Body of pancreas (tissue), 4 donors: ENCODE results near the gene NKD1. TPM values are rescaled to one million over a fixed set of nuclear protein-coding genes. Genes with fewer than 3 reads are reported as not detected.

ENCODE experiments used
- ATAC-seq: fragments of 150-250 bp; one replicate; pipeline ENCODE4 v1.9.1; 2016
- DNase-seq, 4 donors: peaks; one replicate each; pipeline ENCODE4 v3.0.0-alpha.2; 2019
- H3K27ac ChIP-seq, 4 donors: fragments of 200-600 bp; sonication (generic); 1 replicate in 3 of 4; 2 replicates in 1 of 4; pipeline versions ENCODE4 v1.5.1 to v1.6.1; 2016 to 2019; ENCODE audit warnings: mild to moderate bottlenecking in 1 of 4, mixed read lengths in 1 of 4, moderate library complexity in 1 of 4
- H3K27me3 ChIP-seq, 2 donors: fragments of 200-600 bp; sonication (generic); one replicate each; pipeline ENCODE4 v1.6.0; 2016; ENCODE audit warnings: mild to moderate bottlenecking in 1 of 2
- H3K36me3 ChIP-seq, 2 donors: fragments of 200-600 bp; sonication (generic); replicated peaks in 1 of 2; 2 replicates each; pipeline ENCODE4 v1.5.1; 2016; ENCODE audit warnings: low read depth in 2 of 2; ENCODE audit not compliant: insufficient read depth in 1 of 2
- H3K4me1 ChIP-seq: fragments of 200-600 bp; sonication (generic); one replicate; pipeline ENCODE4 v1.6.0; 2016
- H3K4me3 ChIP-seq, 2 donors: fragments of 200-600 bp; sonication (generic); 1 replicate in 1 of 2; 2 replicates in 1 of 2; pipeline ENCODE4 v1.5.1; 2016 to 2019
- H3K9me3 ChIP-seq, 3 donors: fragments of 200-600 bp; sonication (generic); 1 replicate in 2 of 3; 2 replicates in 1 of 3; pipeline ENCODE4 v1.5.1; 2016
- POLR2A ChIP-seq, 3 donors: fragments of 450-650 bp; IDR thresholded peaks; one replicate each; pipeline ENCODE4 v1.6.1; 2016; ENCODE audit warnings: antibody characterized with exemption in 3 of 3, mild to moderate bottlenecking in 2 of 3
- WGBS, 2 donors: methylation state at CpG; one replicate each; pipeline ENCODE4 v1.1.5; 2017; 5-methylcytosine and 5-hydroxymethylcytosine counted together
- intact Hi-C: fragments of 100-400 bp; cut with DNase I; formaldehyde crosslinking; loops from one replicate; pipeline ENCODE4 v1.15.1; 2023
- total RNA-seq, 2 donors: library from RNA; depleted of rRNA; stranded (reverse); fragments of >200 nt; gene quantifications; one replicate each; pipeline ENCODE4 v1.1.0, GENCODE V29; 2016
- TF ChIP-seq, protein P1 (sequence below), 7 experiments: fragments of 450-650 bp in 4 of 7; fragments of 200-600 bp in 3 of 7; sonication (generic) in 3 of 7; IDR thresholded peaks; one replicate each; pipeline ENCODE4 v1.5.1; 2016 to 2019; ENCODE audit warnings: antibody characterized with exemption in 7 of 7

Gene NKD1
- total RNA-seq, 2 donors from 2014 or later = 2.0 to 4.9 TPM

DNA sequence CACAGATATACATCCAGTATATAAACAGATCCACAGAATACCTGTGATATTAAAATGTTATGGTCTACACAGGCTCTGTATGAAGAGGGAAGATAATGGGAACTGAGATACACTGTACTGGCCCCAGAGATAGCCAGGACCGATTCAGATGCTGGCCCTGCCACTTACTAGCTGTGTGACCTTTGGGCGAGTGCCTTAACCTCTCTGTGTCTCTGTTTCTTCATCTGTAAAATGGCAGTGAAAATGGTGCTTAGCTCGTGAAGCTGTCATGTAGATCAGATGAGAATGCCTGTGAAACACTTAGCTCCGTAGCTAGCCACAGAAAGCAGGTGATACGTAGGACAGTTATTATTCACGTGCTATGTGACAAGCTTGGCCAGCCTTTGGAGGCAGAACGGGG lies 22.2 kb downstream of the NKD1 start:
- Histone ChIP-seq H3K4me3 (no peak overlapping the region), H3K36me3 (no peaks in the 10 kb centered on the region), H3K4me1 (no peaks in the 10 kb centered on the region), H3K27ac (no peak overlapping the region), H3K9me3 (no peaks in the 10 kb centered on the region), H3K27me3 (no peaks in the 10 kb centered on the region)
- DNase-seq = no peak
- intact Hi-C loops = no loop called here
- TF ChIP-seq POLR2A (IDR thresholded peaks at IDR 0.05) = no peak
- TF ChIP-seq, protein P1, sequence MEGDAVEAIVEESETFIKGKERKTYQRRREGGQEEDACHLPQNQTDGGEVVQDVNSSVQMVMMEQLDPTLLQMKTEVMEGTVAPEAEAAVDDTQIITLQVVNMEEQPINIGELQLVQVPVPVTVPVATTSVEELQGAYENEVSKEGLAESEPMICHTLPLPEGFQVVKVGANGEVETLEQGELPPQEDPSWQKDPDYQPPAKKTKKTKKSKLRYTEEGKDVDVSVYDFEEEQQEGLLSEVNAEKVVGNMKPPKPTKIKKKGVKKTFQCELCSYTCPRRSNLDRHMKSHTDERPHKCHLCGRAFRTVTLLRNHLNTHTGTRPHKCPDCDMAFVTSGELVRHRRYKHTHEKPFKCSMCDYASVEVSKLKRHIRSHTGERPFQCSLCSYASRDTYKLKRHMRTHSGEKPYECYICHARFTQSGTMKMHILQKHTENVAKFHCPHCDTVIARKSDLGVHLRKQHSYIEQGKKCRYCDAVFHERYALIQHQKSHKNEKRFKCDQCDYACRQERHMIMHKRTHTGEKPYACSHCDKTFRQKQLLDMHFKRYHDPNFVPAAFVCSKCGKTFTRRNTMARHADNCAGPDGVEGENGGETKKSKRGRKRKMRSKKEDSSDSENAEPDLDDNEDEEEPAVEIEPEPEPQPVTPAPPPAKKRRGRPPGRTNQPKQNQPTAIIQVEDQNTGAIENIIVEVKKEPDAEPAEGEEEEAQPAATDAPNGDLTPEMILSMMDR (IDR thresholded peaks at IDR 0.05) = no peak
- 81 to 89% methylated on average over 7 of the region's 7 CpGs for WGBS, 2 donors
- no peak for ATAC-seq

DNA sequence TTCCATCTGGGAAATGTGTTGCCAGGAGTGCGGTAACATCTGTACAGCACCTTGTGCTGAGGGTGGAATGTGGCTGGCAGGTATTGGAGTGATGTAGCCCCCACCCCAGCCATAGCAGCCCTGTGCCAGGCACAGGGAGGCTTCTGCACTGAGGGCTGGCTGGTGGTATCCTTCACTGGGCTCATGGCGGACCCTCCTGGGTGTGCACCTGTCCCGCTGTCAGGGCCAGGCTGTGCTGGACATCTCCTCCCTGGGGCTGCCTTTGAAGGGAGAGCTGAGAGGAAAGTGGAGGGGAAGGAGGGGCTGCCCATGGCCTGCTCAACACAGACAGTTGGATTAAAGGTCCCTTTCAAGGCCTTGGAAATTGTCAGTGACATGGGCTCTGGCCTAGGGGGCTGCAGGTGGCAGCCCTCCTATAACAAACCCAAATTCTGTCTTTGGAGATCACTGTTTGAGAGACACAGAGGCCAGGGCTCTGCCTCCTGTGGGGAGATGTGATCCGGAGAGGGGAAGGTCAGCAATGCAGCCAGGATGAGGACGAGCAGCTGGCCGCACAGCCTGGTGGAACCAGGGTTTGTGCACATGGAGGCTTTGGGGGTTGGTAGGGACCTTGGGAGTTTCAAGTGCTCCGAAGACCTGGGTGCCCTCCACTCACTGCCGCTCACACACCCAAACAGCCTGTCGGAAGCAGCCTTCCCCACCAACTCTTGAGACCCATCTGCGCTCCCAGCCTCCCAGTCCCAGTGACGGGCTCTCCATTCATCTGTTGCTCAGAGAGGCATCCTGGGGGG lies 22.8 kb downstream of the NKD1 start:
- no peak overlapping the region for H3K4me3 ChIP-seq
- intact Hi-C loops = no loop called here
- WGBS, 2 donors = 94 to 96% methylated on average over 7 to 11 of the region's 11 CpGs
- ATAC-seq (no peak), DNase-seq (no peak)
- H3K27me3 ChIP-seq = no peaks in the 10 kb centered on the region
- H3K27ac ChIP-seq = no peak overlapping the region
- no peaks in the 10 kb centered on the region for H3K36me3 ChIP-seq
- no peaks in the 10 kb centered on the region for H3K9me3 ChIP-seq
- no peaks in the 10 kb centered on the region for H3K4me1 ChIP-seq
- TF ChIP-seq POLR2A (IDR thresholded peaks at IDR 0.05) = no peak
- TF ChIP-seq, protein P1 (IDR thresholded peaks at IDR 0.05) = no peak

DNA sequence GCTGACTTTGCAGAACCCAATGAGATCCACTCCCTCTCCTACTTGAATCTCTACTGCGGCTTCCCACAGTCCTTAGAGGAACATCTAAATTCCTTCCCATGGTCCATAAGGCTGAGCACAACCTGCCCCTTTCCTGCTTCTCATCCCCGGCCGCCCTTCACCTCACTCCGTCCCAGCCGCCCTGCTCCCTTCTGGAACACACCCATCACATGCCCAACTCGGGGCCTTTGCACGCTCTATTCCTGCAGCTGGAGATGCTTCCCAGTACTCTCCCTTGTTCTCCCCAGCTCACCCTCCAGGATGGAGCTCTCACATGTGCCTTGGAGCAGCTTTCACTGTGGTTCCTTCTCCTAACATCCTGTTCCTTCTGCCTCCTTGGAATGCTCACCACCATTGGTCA lies 23.6 kb downstream of the NKD1 start:
- WGBS, 2 donors = 87 to 97% methylated on average over 7 of the region's 7 CpGs
- TF ChIP-seq, protein P1 (IDR thresholded peaks at IDR 0.05) = no peak
- no peak for TF ChIP-seq POLR2A (IDR thresholded peaks at IDR 0.05)
- no peak for ATAC-seq
- intact Hi-C loops = no loop called here
- Histone ChIP-seq H3K4me1 (no peaks in the 10 kb centered on the region), H3K9me3 (no peaks in the 10 kb centered on the region), H3K27ac (no peak overlapping the region), H3K36me3 (no peaks in the 10 kb centered on the region), H3K27me3 (no peaks in the 10 kb centered on the region), H3K4me3 (no peak overlapping the region)
- DNase-seq = no peak

DNA sequence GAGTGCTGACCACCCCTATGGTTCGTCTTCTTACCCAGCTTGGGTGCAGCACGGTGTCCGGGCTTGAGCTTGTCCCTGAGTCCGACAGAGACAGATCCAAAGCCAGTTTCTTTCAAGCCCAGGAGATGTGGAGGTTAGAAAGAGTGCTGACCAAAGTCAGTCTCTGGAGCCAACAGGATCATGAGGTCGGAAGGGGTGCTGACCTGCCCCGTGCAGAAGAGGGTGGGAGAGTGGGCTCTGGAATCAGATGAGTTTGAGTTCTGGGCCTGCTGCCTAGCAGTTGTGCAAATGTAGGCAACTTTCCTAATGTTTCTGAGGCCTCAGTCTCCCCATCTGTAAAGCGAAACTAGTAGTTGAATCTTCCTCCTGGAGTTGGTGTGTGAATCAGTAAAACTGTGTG lies 24.5 kb downstream of the NKD1 start:
- TF ChIP-seq, protein P1 (IDR thresholded peaks at IDR 0.05) = no peak
- no peak for TF ChIP-seq POLR2A (IDR thresholded peaks at IDR 0.05)
- 85 to 86% methylated on average over 7 of the region's 7 CpGs for WGBS, 2 donors
- H3K4me1 ChIP-seq = no peaks in the 10 kb centered on the region
- no peaks in the 10 kb centered on the region for H3K36me3 ChIP-seq
- no peak overlapping the region for H3K4me3 ChIP-seq
- no peaks in the 10 kb centered on the region for H3K9me3 ChIP-seq
- H3K27me3 ChIP-seq = no peaks in the 10 kb centered on the region
- no peak overlapping the region for H3K27ac ChIP-seq
- intact Hi-C loops = no loop called here
- no peak for DNase-seq
- ATAC-seq = no peak

DNA sequence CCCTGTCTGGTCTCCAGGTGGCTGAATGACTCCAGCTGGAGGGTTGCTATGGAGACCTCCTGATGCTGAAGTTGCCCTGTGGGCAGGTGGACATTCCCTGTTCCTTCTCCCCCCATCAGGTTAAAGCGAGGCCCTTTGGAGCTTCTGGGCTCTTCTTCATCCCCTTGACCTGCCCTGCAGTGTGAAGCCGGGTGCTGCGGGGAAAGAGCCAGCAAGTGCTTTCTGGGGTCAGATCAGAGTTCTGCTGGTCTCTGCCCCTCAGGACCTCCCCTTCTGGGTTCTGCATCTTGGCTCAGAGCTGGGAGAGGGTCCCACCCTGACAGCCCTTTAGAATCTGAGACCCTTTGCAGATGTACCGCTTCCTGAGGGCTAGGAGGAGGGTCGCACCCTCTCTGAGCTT lies 25.1 kb downstream of the NKD1 start:
- Histone ChIP-seq H3K4me1 (no peaks in the 10 kb centered on the region), H3K9me3 (no peaks in the 10 kb centered on the region), H3K27me3 (no peaks in the 10 kb centered on the region), H3K4me3 (no peak overlapping the region), H3K27ac (no peak overlapping the region), H3K36me3 (no peaks in the 10 kb centered on the region)
- TF ChIP-seq POLR2A (IDR thresholded peaks at IDR 0.05) = no peak
- intact Hi-C loops = no loop called here
- ATAC-seq = no peak
- DNase-seq = no peak
- 92 to 100% methylated on average over 3 to 5 of the region's 5 CpGs for WGBS, 2 donors
